ENCODE results near the gene FNDC3B.

FNDC3B gene

GRCh38 chr3:172326993-172327392 is 287.6 kb downstream of the FNDC3B start:
- Histone ChIP-seq H3K4me3 (ENCODE audit: control insufficient read depth in 1 of 7, extremely low read depth in 1 of 7, insufficient read depth in 4 of 7, low read depth in 2 of 7, low read length in 6 of 7) (no peak overlapping the region), H3K36me3 (ENCODE audit: control insufficient read depth in 4 of 4, insufficient read depth in 4 of 4, low read length in 3 of 4) (peaks cover 0 to 72% (median 28%) of the 10 kb centered on the region in 4 experiments), H3K4me1 (ENCODE audit: control extremely low read depth in 1 of 4, control insufficient read depth in 4 of 4, insufficient read depth in 4 of 4, low read length in 3 of 4) (no peaks in the 10 kb centered on the region), H3K9me3 (ENCODE audit: control extremely low read depth in 1 of 5, control insufficient read depth in 4 of 5, insufficient read depth in 2 of 5, low read depth in 1 of 5, low read length in 4 of 5) (no peaks in the 10 kb centered on the region), H3K27ac (ENCODE audit: insufficient read depth in 1 of 2, low read depth in 1 of 2, low read length in 2 of 2, poor library complexity in 1 of 2, severe bottlenecking in 2 of 2) (no peak overlapping the region), H3K27me3 (replicated peaks in 2 of 5; ENCODE audit: control insufficient read depth in 4 of 5, insufficient read depth in 5 of 5, low read length in 4 of 5) (no peaks in the 10 kb centered on the region)
- 100% methylated on average over 1 of the region's 3 CpGs for WGBS (ENCODE audit: insufficient coverage)
- DNase-seq: no peak
- ChIA-PET POLR2A (no interaction called here), CTCF (no interaction called here)

GRCh38 chr3:172328282-172328681 is 288.9 kb downstream of the FNDC3B start:
- Histone ChIP-seq H3K27ac (ENCODE audit: insufficient read depth in 1 of 2, low read depth in 1 of 2, low read length in 2 of 2, poor library complexity in 1 of 2, severe bottlenecking in 2 of 2) (no peak overlapping the region), H3K27me3 (replicated peaks in 2 of 5; ENCODE audit: control insufficient read depth in 4 of 5, insufficient read depth in 5 of 5, low read length in 4 of 5) (no peaks in the 10 kb centered on the region), H3K9me3 (ENCODE audit: control extremely low read depth in 1 of 5, control insufficient read depth in 4 of 5, insufficient read depth in 2 of 5, low read depth in 1 of 5, low read length in 4 of 5) (no peaks in the 10 kb centered on the region), H3K36me3 (ENCODE audit: control insufficient read depth in 4 of 4, insufficient read depth in 4 of 4, low read length in 3 of 4) (peaks cover 0 to 71% (median 30%) of the 10 kb centered on the region in 4 experiments), H3K4me1 (ENCODE audit: control extremely low read depth in 1 of 4, control insufficient read depth in 4 of 4, insufficient read depth in 4 of 4, low read length in 3 of 4) (peaks cover 0 to 3% (median 0%) of the 10 kb centered on the region in 4 experiments), H3K4me3 (ENCODE audit: control insufficient read depth in 1 of 7, extremely low read depth in 1 of 7, insufficient read depth in 4 of 7, low read depth in 2 of 7, low read length in 6 of 7) (no peak overlapping the region)
- ChIA-PET CTCF (interaction anchor here (1.2 to 2.0 kb wide), 3 partner anchors 9 to 338 kb away, joined by 3 to 9 read pairs (median 4); no protein-coding TSS in a partner anchor), POLR2A (no interaction called here)
- 100% methylated on average over 2 of the region's 4 CpGs for WGBS (ENCODE audit: insufficient coverage)
- DNase-seq: no peak

- peaks cover 0 to 73% (median 32%) of the 10 kb centered on the region in 4 experiments for H3K36me3 ChIP-seq (ENCODE audit: control insufficient read depth in 4 of 4, insufficient read depth in 4 of 4, low read length in 3 of 4)
Observed at GRCh38 chr3:172329070-172329469, 289.7 kb downstream of the FNDC3B start.

GRCh38 chr3:172330413-172330812 is 291.0 kb downstream of the FNDC3B start:
- H3K36me3 ChIP-seq (ENCODE audit: control insufficient read depth in 4 of 4, insufficient read depth in 4 of 4, low read length in 3 of 4): peaks cover 3 to 70% (median 26%) of the 10 kb centered on the region in 4 experiments
- 100% methylated on average over 4 of the region's 4 CpGs for WGBS (ENCODE audit: insufficient coverage)

More at GRCh38 chr3:172329070-172329469, 289.7 kb downstream of the FNDC3B start:
- ChIA-PET POLR2A (no interaction called here), CTCF (interaction anchor here (0.9 to 2.0 kb wide), 5 partner anchors 8 to 338 kb away, joined by 3 to 9 read pairs (median 4); no protein-coding TSS in a partner anchor)
- Histone ChIP-seq H3K27me3 (replicated peaks in 2 of 5; ENCODE audit: control insufficient read depth in 4 of 5, insufficient read depth in 5 of 5, low read length in 4 of 5) (no peaks in the 10 kb centered on the region), H3K4me3 (ENCODE audit: control insufficient read depth in 1 of 7, extremely low read depth in 1 of 7, insufficient read depth in 4 of 7, low read depth in 2 of 7, low read length in 6 of 7) (no peak overlapping the region), H3K4me1 (ENCODE audit: control extremely low read depth in 1 of 4, control insufficient read depth in 4 of 4, insufficient read depth in 4 of 4, low read length in 3 of 4) (peaks cover 0 to 3% (median 0%) of the 10 kb centered on the region in 4 experiments), H3K9me3 (ENCODE audit: control extremely low read depth in 1 of 5, control insufficient read depth in 4 of 5, insufficient read depth in 2 of 5, low read depth in 1 of 5, low read length in 4 of 5) (no peaks in the 10 kb centered on the region), H3K27ac (ENCODE audit: insufficient read depth in 1 of 2, low read depth in 1 of 2, low read length in 2 of 2, poor library complexity in 1 of 2, severe bottlenecking in 2 of 2) (no peak overlapping the region)
- no CpG with 5 or more reads among the region's 2 CpGs for WGBS (ENCODE audit: insufficient coverage)
- DNase-seq: no peak

GRCh38 chr3:172332256-172333041 is 293.1 kb downstream of the FNDC3B start:
- POLR2A ChIA-PET: no interaction called here
- WGBS (ENCODE audit: insufficient coverage): no CpG with 5 or more reads among the region's 2 CpGs
- no peak overlapping the region for H3K27ac ChIP-seq (ENCODE audit: insufficient read depth in 1 of 2, low read depth in 1 of 2, low read length in 2 of 2, poor library complexity in 1 of 2, severe bottlenecking in 2 of 2)

More at GRCh38 chr3:172330413-172330812, 291.0 kb downstream of the FNDC3B start:
- no peaks in the 10 kb centered on the region for H3K9me3 ChIP-seq (ENCODE audit: control extremely low read depth in 1 of 5, control insufficient read depth in 4 of 5, insufficient read depth in 2 of 5, low read depth in 1 of 5, low read length in 4 of 5)
- CTCF ChIA-PET: interaction anchor here (1.0 to 3.0 kb wide), 8 partner anchors 11 to 383 kb away, joined by 3 to 35 read pairs (median 3); no protein-coding TSS in a partner anchor
- no peak overlapping the region for H3K4me3 ChIP-seq (ENCODE audit: control insufficient read depth in 1 of 7, extremely low read depth in 1 of 7, insufficient read depth in 4 of 7, low read depth in 2 of 7, low read length in 6 of 7)
- H3K4me1 ChIP-seq (ENCODE audit: control extremely low read depth in 1 of 4, control insufficient read depth in 4 of 4, insufficient read depth in 4 of 4, low read length in 3 of 4): peaks cover 0 to 3% (median 0%) of the 10 kb centered on the region in 4 experiments
- POLR2A ChIA-PET: no interaction called here
- H3K27ac ChIP-seq (ENCODE audit: insufficient read depth in 1 of 2, low read depth in 1 of 2, low read length in 2 of 2, poor library complexity in 1 of 2, severe bottlenecking in 2 of 2): no peak overlapping the region
- H3K27me3 ChIP-seq (replicated peaks in 2 of 5; ENCODE audit: control insufficient read depth in 4 of 5, insufficient read depth in 5 of 5, low read length in 4 of 5): no peaks in the 10 kb centered on the region
- DNase-seq: no peak

GRCh38 chr3:172333042-172333377 is 293.6 kb downstream of the FNDC3B start:
- Histone ChIP-seq H3K36me3 (ENCODE audit: control insufficient read depth in 4 of 4, insufficient read depth in 4 of 4, low read length in 3 of 4) (peaks cover 5 to 73% (median 29%) of the 10 kb centered on the region in 4 experiments), H3K27ac (ENCODE audit: insufficient read depth in 1 of 2, low read depth in 1 of 2, low read length in 2 of 2, poor library complexity in 1 of 2, severe bottlenecking in 2 of 2) (no peak overlapping the region), H3K4me3 (ENCODE audit: control insufficient read depth in 1 of 7, extremely low read depth in 1 of 7, insufficient read depth in 4 of 7, low read depth in 2 of 7, low read length in 6 of 7) (no peak overlapping the region), H3K4me1 (ENCODE audit: control extremely low read depth in 1 of 4, control insufficient read depth in 4 of 4, insufficient read depth in 4 of 4, low read length in 3 of 4) (peaks cover 0 to 3% (median 0%) of the 10 kb centered on the region in 4 experiments), H3K9me3 (ENCODE audit: control extremely low read depth in 1 of 5, control insufficient read depth in 4 of 5, insufficient read depth in 2 of 5, low read depth in 1 of 5, low read length in 4 of 5) (no peaks in the 10 kb centered on the region), H3K27me3 (replicated peaks in 2 of 5; ENCODE audit: control insufficient read depth in 4 of 5, insufficient read depth in 5 of 5, low read length in 4 of 5) (no peaks in the 10 kb centered on the region)
- CTCF ChIA-PET: interaction anchor here (0.6 to 3.0 kb wide), 22 partner anchors 8 to 715 kb away, joined by 3 to 42 read pairs (median 4); no protein-coding TSS in a partner anchor
- no peak for DNase-seq
- POLR2A ChIA-PET: no interaction called here

More at GRCh38 chr3:172332256-172333041, 293.1 kb downstream of the FNDC3B start:
- H3K9me3 ChIP-seq (ENCODE audit: control extremely low read depth in 1 of 5, control insufficient read depth in 4 of 5, insufficient read depth in 2 of 5, low read depth in 1 of 5, low read length in 4 of 5): no peaks in the 10 kb centered on the region
- peak; percentile 46 to 59 (median 58) for DNase-seq
- H3K36me3 ChIP-seq (ENCODE audit: control insufficient read depth in 4 of 4, insufficient read depth in 4 of 4, low read length in 3 of 4): peaks cover 5 to 72% (median 25%) of the 10 kb centered on the region in 4 experiments
- CTCF ChIA-PET: interaction anchor here (0.6 to 3.0 kb wide), 28 partner anchors 9 to 714 kb away, joined by 3 to 42 read pairs (median 3); no protein-coding TSS in a partner anchor
- H3K4me3 ChIP-seq (ENCODE audit: control insufficient read depth in 1 of 7, extremely low read depth in 1 of 7, insufficient read depth in 4 of 7, low read depth in 2 of 7, low read length in 6 of 7): no peak overlapping the region
- H3K27me3 ChIP-seq (replicated peaks in 2 of 5; ENCODE audit: control insufficient read depth in 4 of 5, insufficient read depth in 5 of 5, low read length in 4 of 5): no peaks in the 10 kb centered on the region
- peaks cover 0 to 3% (median 0%) of the 10 kb centered on the region in 4 experiments for H3K4me1 ChIP-seq (ENCODE audit: control extremely low read depth in 1 of 4, control insufficient read depth in 4 of 4, insufficient read depth in 4 of 4, low read length in 3 of 4)
